GM20431 (cell line): ENCODE results near the gene CLTA.
"Not testable (repeated sequence)": the region's sequence is repeated elsewhere in the genome, so short reads cannot be mapped to it uniquely, and the experiment has no call there.

Experiments
- in situ Hi-C: fragments of 300-500 bp; cut with MseI, MboI; formaldehyde crosslinking; loops from one replicate; pipeline ENCODE4 v1.15.0; 2020; ENCODE audit warnings: low sequenced_read_pairs; ENCODE audit not compliant: unreplicated experiment

CLTA gene

GRCh38 chr9:36218411-36218901 lies 27.7 kb downstream of the CLTA start:
- in situ Hi-C loops = no loop called here

- in situ Hi-C loops = no loop called here
These were observed 30.9 kb downstream of the CLTA start for GRCh38 chr9:36221667-36222066.

GRCh38 chr9:36222449-36222848 lies 31.7 kb downstream of the CLTA start:
- in situ Hi-C loops = no loop called here

GRCh38 chr9:36237230-36237629 lies 46.5 kb downstream of the CLTA start:
- in situ Hi-C loops = no loop called here

GRCh38 chr9:36239205-36239604 lies 48.5 kb downstream of the CLTA start:
- in situ Hi-C loops = not testable (repeated sequence)

GRCh38 chr9:36239675-36240074 lies 49.0 kb downstream of the CLTA start:
- in situ Hi-C loops = not testable (repeated sequence)

GRCh38 chr9:36245906-36246305 lies 55.2 kb downstream of the CLTA start:
- in situ Hi-C loops = no loop called here

GRCh38 chr9:36247356-36247755 lies 56.6 kb downstream of the CLTA start:
- in situ Hi-C loops = no loop called here

- in situ Hi-C loops = not testable (repeated sequence)
These were observed 57.3 kb downstream of the CLTA start for GRCh38 chr9:36248061-36248460.

- in situ Hi-C loops = no loop called here
These were observed 58.5 kb downstream of the CLTA start for GRCh38 chr9:36249189-36249588.

GRCh38 chr9:36250079-36250478 lies 59.4 kb downstream of the CLTA start:
- in situ Hi-C loops = no loop called here

- in situ Hi-C loops = no loop called here
These were observed 60.7 kb downstream of the CLTA start for GRCh38 chr9:36251428-36251827.

GRCh38 chr9:36258208-36258995 lies 67.7 kb downstream of the CLTA start, which contains the start of gene GNE:
TSS of gene GNE (minus strand) at chr9:36258448. CDS start at chr9:36249355, 9,093 bp downstream.
- in situ Hi-C loops = no loop called here

- in situ Hi-C loops = no loop called here
These were observed 68.3 kb downstream of the CLTA start for GRCh38 chr9:36258996-36259533.
